Stimulated activated CD4-positive, alpha-beta T cell treated with anti-CD3 and anti-CD28 coated beads, TNF-alpha, amount 100 ng/mL, for 48 hours (primary cell): ENCODE measurements around the gene KCNH3.
"Not testable (repeated sequence)": the region's sequence is repeated elsewhere in the genome, so short reads cannot be mapped to it uniquely, and the experiment has no call there.

Source experiments
- DNase-seq, 3 donors: peaks; one replicate each; pipeline ENCODE4 v3.0.0-alpha.2; 2020; ENCODE audit warnings: low read depth in 3 of 3

The KCNH3 gene

DNA sequence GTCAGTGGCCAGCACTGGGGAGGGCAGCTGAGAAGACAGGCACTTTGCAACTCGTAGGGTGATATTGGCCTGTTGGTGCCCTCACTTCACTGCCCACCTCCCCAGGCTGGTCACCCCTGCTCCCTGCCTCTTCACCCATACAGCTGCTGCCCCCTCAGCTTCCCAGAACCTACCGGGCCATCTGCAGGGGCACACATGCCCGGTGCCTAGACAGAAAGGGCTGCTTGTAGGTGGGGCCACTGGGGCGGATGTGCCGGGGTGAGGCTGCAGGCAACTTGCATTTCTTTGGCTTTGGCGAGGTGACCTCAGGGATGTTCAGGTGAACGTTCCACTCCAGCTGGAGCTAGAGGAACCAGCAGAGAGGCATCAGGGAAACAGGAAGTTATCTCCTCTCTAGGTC, 49.5 kb downstream of the KCNH3 start:
- no peak for DNase-seq

DNA sequence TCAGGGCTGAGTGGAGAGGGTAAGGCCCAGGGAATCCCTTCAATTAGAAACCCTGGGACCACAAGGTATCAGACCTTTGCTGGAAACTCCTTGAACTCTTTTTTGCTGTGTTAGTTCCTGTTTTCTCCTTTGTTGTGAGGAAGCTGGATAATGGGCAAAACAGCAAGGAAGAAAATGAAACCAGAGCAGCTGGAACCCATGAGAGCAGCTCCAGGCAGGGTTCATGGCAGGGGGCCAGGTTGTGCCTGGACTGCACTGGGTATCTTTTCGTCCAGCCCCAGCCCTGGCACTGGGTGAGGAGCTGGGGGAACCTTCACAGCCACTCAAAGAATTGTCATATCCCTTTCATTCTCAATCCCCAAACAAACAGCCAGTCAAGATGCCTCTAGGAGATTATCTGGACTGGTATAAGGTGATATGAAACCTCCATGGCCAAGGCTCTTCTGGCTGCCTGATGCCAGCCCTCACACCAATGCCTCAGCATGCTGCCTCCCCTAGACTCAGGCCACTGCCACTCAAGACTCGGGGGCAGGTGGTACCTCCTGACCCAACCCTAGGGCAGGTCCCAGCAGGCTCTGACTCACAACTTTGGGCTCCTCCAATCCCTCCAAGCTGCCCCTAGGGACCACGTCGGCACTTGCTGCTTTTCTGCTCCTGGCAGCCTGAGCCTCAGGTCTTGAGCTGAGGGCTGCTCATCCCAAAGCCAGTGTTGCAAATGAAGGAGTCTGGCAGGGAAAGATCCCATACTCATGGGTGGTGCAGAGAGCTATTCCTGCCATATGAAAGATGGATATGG, 50.1 kb downstream of the KCNH3 start:
- DNase-seq, result no peak

DNA sequence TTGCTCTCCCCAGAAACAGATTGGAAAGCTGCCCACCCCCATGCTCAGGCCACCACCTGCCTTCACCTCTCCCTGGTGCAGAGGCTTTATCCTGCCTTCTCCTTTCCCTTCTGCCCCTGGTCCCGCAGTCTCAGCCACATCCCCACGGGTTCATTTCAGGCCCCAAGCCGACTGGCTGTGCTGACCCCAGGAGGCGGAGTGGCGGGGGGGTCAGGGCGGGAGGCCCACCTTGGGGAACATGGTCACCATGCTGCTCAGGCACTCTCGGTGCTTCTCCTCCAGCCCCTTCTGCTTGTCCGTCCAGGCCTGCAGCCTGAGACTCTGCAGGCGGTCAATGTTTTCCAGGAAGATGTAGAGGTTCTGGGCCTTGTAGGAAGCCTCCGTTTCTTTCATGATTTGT, 59.7 kb downstream of the KCNH3 start:
- no peak for DNase-seq

DNA sequence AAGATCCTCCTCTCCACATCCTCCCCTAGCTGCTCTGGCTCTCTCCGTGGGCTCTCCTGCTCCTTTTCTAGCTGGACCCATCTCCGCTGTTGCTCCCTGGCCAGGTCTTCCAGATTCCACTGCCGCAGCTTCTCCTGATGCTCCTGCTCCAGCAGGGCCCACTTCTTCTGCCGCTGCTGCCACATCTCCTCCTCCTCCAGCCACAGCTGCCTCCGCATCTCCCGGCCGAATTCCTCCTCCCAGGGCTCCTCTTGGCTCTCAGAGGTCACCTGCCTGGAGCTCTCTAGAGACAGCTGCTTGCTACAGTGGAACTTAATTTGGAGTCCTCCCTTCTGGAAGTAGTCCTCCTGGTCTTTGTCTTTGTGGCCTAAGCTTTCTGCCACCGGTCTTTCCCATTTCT, 61.1 kb downstream of the KCNH3 start:
- DNase-seq, result no peak

DNA sequence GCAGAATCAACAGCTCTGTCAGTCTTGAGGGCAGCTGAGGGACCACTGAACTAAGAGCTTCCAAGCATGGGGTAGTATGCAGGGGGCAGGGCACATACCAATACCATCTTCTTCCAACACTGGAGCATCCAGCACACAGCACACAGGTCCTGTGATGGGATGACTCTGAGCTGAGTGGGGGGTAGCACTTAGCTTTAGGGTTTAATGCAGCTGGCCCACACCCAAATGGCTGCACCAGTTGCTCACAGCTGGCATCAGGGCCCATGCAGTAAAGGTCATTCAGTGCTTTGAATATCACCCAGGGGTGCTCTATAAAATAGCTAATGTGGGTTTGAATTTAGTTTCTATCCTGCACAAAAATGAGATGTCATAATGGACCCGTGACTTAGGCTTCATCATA, 64.9 kb downstream of the KCNH3 start:
- DNase-seq, result no peak

DNA sequence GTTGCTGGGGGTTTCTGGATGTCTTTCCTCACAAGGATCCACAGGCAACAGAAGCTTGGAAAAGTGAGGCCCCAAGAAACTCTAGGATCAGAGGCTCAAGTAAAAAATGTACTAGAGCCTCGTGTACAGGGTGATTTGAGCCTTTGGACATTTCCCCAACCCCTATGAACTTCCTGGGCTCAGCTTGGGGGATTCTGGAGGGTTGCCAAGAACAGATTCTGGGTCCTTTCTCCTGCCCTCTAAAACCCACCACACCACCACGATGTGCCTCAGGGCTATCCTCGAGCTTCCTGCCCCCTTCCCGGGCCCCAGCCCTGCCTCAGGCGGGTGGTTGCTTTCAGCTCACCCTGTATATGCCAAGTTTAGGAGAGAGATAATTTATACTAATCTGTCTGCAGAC, 66.0 kb downstream of the KCNH3 start:
- no peak for DNase-seq

DNA sequence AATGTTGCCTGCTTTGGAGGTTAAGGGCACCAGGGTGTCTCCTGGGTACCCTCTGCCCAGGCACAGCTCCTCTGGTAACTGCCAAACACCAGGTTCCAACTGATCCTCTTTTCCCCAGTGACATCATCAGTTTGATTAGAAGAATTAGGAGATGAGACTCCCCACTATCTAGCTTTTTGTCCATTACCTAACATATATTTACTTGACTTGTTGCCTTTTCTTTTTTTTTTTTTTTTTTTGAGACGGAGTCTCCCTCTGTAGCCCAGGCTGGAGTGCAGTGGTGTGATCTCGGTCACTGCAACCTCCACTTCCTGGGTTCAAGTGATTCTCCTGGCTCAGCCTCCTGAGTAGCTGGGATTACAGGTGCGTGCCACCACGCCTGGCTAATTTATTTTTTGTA, 66.7 kb downstream of the KCNH3 start, which contains the start of gene FAM186B:
Gene FAM186B, minus strand, starts transcription at position 101 of the 400 bp plus-strand sequence. CDS start 162 bp downstream, outside the sequence.
- not testable (repeated sequence) for DNase-seq
